HG03097 (cell line): ENCODE measurements around the gene RIC8A.
A peak's percentile ranks its signal among the peaks of the same experiment; 100 is the strongest.
"Not testable (repeated sequence)": the region's sequence is repeated elsewhere in the genome, so short reads cannot be mapped to it uniquely, and the experiment has no call there.

ENCODE experiments used
- ATAC-seq: cut with Tn5 transposase; IDR thresholded peaks from one replicate; pipeline ENCODE4 v1.9.1; 2021; ENCODE audit not compliant: unreplicated experiment, low FRiP score

Gene RIC8A

DNA sequence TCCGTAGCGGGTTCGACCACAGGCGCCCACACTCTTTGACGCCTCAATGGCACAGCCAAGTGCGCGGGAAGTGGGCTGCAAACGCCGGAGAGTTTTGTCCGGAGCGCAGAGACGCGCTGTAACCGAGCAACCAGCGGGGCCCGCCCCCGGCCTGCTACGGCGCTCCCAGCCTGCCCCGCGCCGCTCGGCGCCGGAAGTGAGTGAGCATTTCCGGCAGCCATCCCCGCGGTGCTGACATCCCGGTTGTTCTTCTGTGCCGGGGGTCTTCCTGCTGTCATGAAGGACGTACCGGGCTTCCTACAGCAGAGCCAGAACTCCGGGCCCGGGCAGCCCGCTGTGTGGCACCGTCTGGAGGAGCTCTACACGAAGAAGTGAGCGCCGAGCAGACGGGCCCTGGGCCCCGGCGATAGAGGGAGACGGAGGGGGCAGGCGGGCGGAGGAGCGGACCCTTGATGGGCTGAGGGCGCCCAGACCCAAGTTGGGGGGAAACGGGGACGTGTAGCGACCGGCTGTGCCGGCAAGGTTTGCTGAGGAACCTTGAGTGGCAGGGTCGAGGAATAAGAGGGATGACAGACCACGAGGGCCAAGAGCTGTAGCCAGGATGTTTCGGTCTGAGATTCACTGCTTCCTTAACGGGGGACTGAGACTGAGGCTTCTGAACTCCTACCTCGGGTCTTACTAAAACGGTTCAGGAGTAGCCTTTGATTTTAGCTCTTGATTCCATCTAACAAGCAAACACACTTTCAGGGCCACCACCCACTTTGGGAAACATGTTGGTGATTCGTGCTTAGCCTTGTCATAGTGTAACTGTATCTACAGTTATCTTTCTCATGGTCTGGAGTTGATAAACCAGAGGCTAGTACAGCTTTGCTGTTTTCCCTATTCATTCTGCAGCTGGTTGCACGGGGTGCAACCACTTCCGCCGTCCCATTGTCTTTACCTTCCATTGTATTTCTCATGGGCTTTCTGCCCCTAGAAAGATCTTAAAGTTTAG is 29.6 kb downstream of the RIC8A start, which contains the start of gene PSMD13:
TSS of gene PSMD13 (plus strand) at position 203 of the 994 bp plus-strand sequence. CDS start at position 277, 74 bp downstream.
- ATAC-seq, result peak; percentile 83

DNA sequence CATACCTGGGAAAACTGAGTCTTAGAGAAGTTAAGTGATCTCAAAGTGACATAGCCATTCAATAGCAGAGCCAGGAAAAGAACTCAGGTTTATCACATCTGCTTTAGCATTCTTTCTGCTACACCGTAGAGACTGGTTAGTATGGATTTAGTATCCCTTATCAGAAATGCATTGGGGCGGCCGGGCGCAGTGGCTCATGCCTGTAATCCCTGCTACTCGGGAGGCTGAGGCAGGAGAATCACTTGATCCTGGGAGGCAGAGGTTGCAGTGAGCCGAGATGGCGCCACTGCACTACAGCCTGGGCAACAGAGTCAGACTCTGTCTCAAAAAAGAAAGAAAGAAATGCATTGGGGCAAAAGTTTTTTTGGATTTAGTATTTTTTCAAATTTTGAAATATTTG is 30.8 kb downstream of the RIC8A start:
- not testable (repeated sequence) for ATAC-seq

DNA sequence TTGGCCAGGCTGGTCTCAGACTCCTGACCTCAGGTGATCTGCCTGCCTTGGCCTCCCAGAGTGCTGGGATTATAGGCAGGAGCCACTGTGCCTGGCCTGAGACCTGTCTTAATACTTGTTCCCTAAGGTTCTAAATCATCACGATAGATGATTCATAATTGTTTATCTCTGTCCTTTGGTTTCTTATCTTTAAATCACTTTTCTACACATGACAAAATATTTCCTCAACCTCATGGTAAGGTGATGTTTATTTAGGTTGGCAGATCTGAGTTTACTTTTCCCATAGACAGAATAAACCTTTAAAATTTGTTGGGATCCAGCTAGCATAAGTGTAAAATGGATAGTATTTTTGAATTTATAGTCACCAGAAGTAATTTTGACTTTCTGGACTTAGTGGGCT is 32.8 kb downstream of the RIC8A start:
- ATAC-seq, result no peak

DNA sequence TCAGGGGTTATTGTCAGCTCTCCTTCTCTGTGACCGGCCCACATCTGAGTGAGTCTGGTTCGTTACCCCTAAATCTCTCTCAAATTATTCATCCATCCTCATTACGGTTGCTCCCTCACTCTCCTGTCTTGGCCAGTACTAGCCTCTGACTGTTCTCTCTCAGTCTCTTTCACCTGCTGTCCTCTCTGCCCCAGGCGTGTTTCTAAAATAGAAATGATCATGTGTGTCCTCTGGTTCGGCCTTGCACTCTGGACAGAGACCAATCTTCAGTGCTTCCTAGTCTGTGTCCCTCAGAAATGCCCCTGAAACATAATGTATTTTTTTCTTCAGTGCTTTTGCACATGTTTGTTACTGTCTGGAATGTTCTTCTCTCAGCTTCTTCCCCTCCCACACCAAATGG is 34.1 kb downstream of the RIC8A start:
- no peak for ATAC-seq

DNA sequence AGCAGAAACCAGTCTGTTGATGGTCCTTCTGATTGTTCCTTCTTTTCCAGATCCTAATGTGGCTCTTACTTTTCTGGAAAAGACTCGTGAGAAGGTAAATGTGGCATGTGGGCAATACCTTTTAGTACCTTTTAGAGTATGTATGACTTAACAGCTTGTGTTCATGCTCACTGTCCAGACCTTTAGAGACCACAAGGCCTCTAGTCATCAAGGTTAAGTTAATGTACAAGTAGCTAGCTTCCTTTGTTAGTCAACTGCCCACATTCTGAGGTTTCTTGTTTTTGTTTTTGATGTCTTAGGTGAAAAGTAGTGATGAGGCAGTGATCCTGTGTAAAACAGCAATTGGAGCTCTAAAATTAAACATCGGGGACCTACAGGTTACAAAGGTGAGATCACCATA is 36.9 kb downstream of the RIC8A start:
- ATAC-seq, result no peak

GRCh38 chr11:249062-249461 is 41.6 kb downstream of the RIC8A start:
- no peak for ATAC-seq

- no peak for ATAC-seq
These were observed 42.8 kb downstream of the RIC8A start for GRCh38 chr11:250274-250673.

GRCh38 chr11:250740-251299 is 43.3 kb downstream of the RIC8A start:
- no peak for ATAC-seq

- ATAC-seq, result no peak
These were observed 44.0 kb downstream of the RIC8A start for GRCh38 chr11:251550-251949.

DNA sequence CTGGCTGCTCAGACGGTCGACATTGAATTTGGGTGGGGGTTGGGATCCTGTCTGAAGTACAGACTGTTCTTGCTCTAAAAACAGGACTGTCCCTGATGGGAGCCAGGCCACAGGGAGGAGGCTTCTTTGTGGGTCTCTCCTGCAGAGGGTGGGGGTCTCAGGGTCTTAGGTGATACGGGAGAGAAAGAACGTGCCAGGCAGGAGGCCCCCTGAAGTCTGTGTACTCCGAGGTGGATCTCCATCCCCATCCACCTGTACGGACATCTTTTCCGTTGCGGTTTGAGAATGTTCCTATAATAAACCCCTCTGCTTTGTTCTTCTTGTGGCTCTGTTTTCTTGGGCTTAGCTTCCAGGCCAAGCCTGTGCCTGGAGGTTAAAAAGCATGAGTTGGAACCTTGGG is 45.2 kb downstream of the RIC8A start:
- ATAC-seq, result no peak

GRCh38 chr11:253160-253885 is 45.8 kb downstream of the RIC8A start:
- ATAC-seq, result no peak

- ATAC-seq, result no peak
These were observed 46.4 kb downstream of the RIC8A start for GRCh38 chr11:253886-254270.

- ATAC-seq, result no peak
These were observed 47.7 kb downstream of the RIC8A start for GRCh38 chr11:255176-255575.

DNA sequence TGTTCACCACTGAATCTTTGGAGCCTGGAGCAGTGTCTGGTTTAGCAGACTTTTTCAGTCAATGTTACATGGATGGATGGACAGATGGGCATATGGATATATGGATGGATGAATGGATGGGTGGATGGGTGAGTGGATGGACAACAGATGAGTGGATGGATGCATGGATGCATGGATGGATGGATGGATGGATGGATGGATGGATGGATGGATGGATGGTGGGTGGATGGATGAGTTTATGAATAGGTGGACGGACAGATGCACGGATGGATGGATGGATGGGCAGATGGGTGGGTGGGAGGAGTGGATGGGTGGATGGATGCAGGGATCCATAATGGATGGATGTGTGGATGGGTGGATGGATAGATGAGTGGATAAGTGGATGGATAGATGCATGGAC is 48.3 kb downstream of the RIC8A start:
- ATAC-seq, result no peak

- no peak for ATAC-seq
These were observed 49.6 kb downstream of the RIC8A start for GRCh38 chr11:256952-257737.

DNA sequence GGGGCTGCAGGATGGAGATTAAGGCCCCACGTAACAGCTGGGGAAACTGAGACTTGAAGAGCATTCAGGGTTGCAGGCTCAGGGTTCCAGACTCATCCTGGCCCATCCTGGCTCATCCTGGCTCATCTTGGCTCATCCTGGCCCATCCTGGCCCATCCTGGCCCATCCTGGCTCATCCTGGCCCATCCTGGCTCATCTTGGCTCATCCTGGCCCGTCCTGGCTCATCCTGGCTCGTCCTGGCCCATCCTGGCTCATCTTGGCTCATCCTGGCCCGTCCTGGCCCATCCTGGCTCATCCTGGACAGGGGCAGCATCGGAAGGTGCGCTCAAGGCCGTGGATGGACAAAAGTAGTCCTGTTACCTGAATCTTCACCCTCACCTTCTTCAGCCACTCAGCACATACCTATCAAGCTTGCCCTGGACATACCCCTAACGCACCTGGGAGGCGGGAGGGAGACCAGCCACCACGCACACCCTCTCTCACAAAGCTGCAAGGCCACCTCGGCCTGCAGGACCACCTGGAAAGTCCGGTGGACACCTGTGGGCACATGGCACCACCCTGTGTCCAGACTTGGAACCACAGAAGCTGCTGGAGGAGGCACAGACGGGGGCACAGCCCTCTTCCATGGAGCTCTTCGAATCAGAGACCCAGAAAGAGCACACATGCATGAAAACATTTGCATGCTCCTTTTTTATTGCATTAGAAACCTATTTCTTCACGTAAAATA is 50.4 kb downstream of the RIC8A start:
- ATAC-seq, result no peak

- no peak for ATAC-seq
These were observed 51.9 kb downstream of the RIC8A start for GRCh38 chr11:259413-259812.

DNA sequence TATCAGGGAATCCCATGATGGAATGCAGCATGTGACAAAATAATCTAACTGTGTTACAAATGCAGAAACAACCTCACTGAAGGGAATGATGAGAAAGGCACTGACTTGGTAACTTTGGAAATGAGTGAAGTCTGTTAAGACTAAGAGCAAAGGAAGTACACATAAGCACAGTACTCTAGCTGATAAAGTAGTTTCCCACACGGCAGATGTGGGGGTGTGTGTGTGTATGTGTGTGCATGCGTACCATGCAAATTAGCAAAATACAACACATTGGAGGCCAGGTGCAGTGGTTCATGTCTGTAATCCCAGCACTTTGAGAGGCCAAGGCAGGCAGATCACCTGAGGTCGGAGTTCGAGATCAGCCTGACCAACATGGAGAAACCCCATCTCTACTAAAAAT is 54.1 kb downstream of the RIC8A start:
- no peak for ATAC-seq
